OCI-LY3 (cell line): ENCODE measurements around the gene PELO.

Experiments
- H2AFZ ChIP-seq: fragments of 200-600, 300-600 bp; shearing (Covaris generic); 2 replicates; pipeline ENCODE4 v1.6.0; 2014; ENCODE audit warnings: antibody characterized with exemption, low read depth, low read length
- H3K27ac ChIP-seq: fragments of 200-600, 300-600 bp; sonication (generic); 2 replicates; pipeline ENCODE4 v1.5.1; 2014; ENCODE audit warnings: mild to moderate bottlenecking, low read length, moderate library complexity, mixed read lengths
- H3K27me3 ChIP-seq: fragments of 200-600, 300-600 bp; sonication (generic); 2 replicates; pipeline ENCODE4 v1.6.1; 2014; ENCODE audit warnings: low read depth, low read length, mixed read lengths
- H3K36me3 ChIP-seq: fragments of 200-600, 300-600 bp; sonication (generic); replicated peaks from 2 replicates; pipeline ENCODE3; 2014; ENCODE audit warnings: low read depth, low read length, mixed read lengths
- H3K4me1 ChIP-seq: fragments of 300-600, 200-600 bp; sonication (generic); 2 replicates; pipeline ENCODE4 v1.6.1; 2014; ENCODE audit warnings: low read length, mixed read lengths
- H3K4me2 ChIP-seq: fragments of 200-600, 300-600 bp; sonication (generic); 2 replicates; pipeline ENCODE4 v1.6.1; 2014; ENCODE audit warnings: low read length, mixed read lengths
- H3K4me3 ChIP-seq: fragments of 300-600, 200-600 bp; sonication (generic); 2 replicates; pipeline ENCODE4 v1.5.1; 2014; ENCODE audit warnings: antibody characterized with exemption, mild to moderate bottlenecking, low read length, moderate library complexity
- H3K79me2 ChIP-seq: fragments of 300-600, 200-600 bp; shearing (Covaris generic); 2 replicates; pipeline ENCODE4 v1.6.1; 2014; ENCODE audit warnings: mild to moderate bottlenecking, low read length, mixed read lengths
- H3K9ac ChIP-seq: fragments of 300-600, 200-600 bp; shearing (Covaris generic); 2 replicates; pipeline ENCODE4 v1.6.0; 2014; ENCODE audit warnings: mild to moderate bottlenecking, low read length, moderate library complexity
- H3K9me3 ChIP-seq: fragments of 200-600, 300-600 bp; shearing (Covaris generic); 2 replicates; pipeline ENCODE4 v1.6.1; 2014; ENCODE audit warnings: low read length, mixed read lengths; ENCODE audit not compliant: insufficient read depth
- H4K20me1 ChIP-seq: fragments of 200-600, 300-600 bp; sonication (generic); 2 replicates; pipeline ENCODE4 v1.6.1; 2016; ENCODE audit warnings: low read length, mixed read lengths; ENCODE audit not compliant: insufficient read depth
- EZH2phosphoT487 ChIP-seq: fragments of 200-600 bp; shearing (Covaris generic); IDR thresholded peaks from 2 replicates; pipeline ENCODE4 v1.6.1; 2018; ENCODE audit warnings: antibody characterized with exemption, mixed run types, low read depth
- TF ChIP-seq, protein P1 (sequence below): fragments of 200-600, 300-600 bp; sonication (generic); IDR thresholded peaks from 2 replicates; pipeline ENCODE4 v1.5.1; 2014; ENCODE audit warnings: antibody characterized with exemption, low read length, low read depth

PELO gene

DNA sequence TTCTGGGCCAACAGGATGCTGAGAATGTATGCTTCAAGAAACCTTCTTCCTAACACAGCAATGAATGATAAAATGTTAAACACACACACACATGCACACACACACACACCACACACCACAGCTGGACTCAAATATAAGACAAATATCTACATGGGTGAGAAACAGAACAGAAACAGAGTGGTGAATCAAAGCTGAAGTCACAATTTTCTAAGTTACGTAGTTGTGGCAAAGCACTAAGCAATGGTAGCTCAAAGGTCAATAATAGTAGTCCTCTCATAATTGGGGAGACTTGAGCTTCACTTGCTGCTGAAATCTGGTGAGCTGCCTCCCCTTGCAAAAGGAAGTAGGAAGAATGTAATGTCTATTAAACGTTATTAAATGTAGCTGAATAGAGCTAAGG is 33.7 kb upstream of the PELO start:
- Histone ChIP-seq H3K9ac (no peak overlapping the region), H3K4me3 (no peak overlapping the region), H3K79me2 (no peaks in the 10 kb centered on the region), H3K27me3 (no peaks in the 10 kb centered on the region), H2AFZ (no peak overlapping the region; the same call in 1 of the 2 replicates), H3K4me2 (no peak overlapping the region), H3K9me3 (no peaks in the 10 kb centered on the region), H3K4me1 (peaks cover 9% of the 10 kb centered on the region), H3K36me3 (no peaks in the 10 kb centered on the region), H4K20me1 (no peaks in the 10 kb centered on the region), H3K27ac (no peak overlapping the region)
- TF ChIP-seq EZH2phosphoT487 = no peak
- TF ChIP-seq, protein P1, sequence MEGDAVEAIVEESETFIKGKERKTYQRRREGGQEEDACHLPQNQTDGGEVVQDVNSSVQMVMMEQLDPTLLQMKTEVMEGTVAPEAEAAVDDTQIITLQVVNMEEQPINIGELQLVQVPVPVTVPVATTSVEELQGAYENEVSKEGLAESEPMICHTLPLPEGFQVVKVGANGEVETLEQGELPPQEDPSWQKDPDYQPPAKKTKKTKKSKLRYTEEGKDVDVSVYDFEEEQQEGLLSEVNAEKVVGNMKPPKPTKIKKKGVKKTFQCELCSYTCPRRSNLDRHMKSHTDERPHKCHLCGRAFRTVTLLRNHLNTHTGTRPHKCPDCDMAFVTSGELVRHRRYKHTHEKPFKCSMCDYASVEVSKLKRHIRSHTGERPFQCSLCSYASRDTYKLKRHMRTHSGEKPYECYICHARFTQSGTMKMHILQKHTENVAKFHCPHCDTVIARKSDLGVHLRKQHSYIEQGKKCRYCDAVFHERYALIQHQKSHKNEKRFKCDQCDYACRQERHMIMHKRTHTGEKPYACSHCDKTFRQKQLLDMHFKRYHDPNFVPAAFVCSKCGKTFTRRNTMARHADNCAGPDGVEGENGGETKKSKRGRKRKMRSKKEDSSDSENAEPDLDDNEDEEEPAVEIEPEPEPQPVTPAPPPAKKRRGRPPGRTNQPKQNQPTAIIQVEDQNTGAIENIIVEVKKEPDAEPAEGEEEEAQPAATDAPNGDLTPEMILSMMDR = no peak

DNA sequence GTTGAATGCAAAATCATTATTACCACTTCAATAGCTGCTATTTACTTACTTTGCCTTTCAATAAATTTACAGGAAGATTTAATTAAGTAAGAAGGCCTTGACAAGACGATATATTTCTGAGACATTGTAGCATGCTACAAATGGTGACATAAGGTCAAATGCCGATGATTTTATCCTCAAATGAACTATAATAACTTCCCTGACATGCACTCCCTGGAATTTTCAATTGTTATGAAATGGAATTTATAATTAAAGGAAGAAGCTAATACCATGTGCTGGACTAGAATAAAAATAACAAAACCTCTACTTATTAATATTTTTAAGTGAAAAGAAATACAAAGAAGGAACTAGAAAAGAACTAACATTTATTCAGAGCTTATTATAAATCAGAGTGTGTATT is 30.2 kb upstream of the PELO start:
- H3K9ac ChIP-seq = no peak overlapping the region

GRCh38 chr5:52758014-52758413 is 29.7 kb upstream of the PELO start:
- Histone ChIP-seq H3K36me3 (peaks cover 12% of the 10 kb centered on the region), H3K27ac (no peak overlapping the region), H3K9ac (no peak overlapping the region), H3K4me2 (no peak overlapping the region), H3K79me2 (no peaks in the 10 kb centered on the region), H4K20me1 (no peaks in the 10 kb centered on the region), H3K9me3 (peaks cover 3% of the 10 kb centered on the region; the same call in 1 of the 2 replicates), H3K4me3 (no peak overlapping the region), H3K27me3 (no peaks in the 10 kb centered on the region), H2AFZ (no peak overlapping the region), H3K4me1 (peaks cover 27% of the 10 kb centered on the region)
- TF ChIP-seq, protein P1 = no peak
- no peak for TF ChIP-seq EZH2phosphoT487

More for the DNA sequence above, 30.2 kb upstream of the PELO start:
- no peak for TF ChIP-seq EZH2phosphoT487
- TF ChIP-seq, protein P1 = no peak
- Histone ChIP-seq H3K79me2 (no peaks in the 10 kb centered on the region), H4K20me1 (no peaks in the 10 kb centered on the region), H3K4me1 (peaks cover 27% of the 10 kb centered on the region), H3K36me3 (peaks cover 12% of the 10 kb centered on the region), H3K9me3 (peaks cover 3% of the 10 kb centered on the region; the same call in 1 of the 2 replicates), H2AFZ (no peak overlapping the region), H3K27ac (no peak overlapping the region), H3K27me3 (no peaks in the 10 kb centered on the region), H3K4me2 (no peak overlapping the region), H3K4me3 (no peak overlapping the region)

DNA sequence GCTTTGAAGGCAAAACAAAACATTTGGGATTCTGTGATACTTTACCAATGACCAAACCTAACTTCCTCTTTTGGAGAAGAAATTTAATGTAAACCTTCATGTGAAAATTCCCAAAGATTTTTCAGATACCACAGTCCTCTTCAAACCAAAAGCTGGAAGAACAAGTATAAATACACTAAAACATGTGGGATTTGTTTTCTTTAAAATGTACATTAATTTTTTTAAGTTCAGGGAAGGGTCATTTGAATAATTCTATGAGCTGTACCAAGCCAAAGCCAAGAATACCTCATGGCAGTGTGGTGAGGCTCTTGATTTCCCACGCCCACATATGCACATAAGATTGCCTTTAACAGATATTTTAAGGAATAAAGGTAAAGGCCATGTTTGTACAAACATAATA is 28.4 kb upstream of the PELO start:
- Histone ChIP-seq H3K36me3 (peaks cover 12% of the 10 kb centered on the region), H3K9ac (no peak overlapping the region), H3K4me2 (no peak overlapping the region), H2AFZ (no peak overlapping the region), H4K20me1 (no peaks in the 10 kb centered on the region), H3K27me3 (no peaks in the 10 kb centered on the region), H3K27ac (no peak overlapping the region), H3K4me1 (peaks cover 20% of the 10 kb centered on the region), H3K79me2 (no peaks in the 10 kb centered on the region), H3K4me3 (no peak overlapping the region), H3K9me3 (peaks cover 3% of the 10 kb centered on the region; the same call in 1 of the 2 replicates)
- TF ChIP-seq, protein P1 = no peak
- no peak for TF ChIP-seq EZH2phosphoT487
